ENCODE results near the gene DHRS13. TPM values are rescaled to one million over a fixed set of nuclear protein-coding genes. Genes with fewer than 3 reads are reported as not detected.
A peak's percentile ranks its signal among the peaks of the same experiment; 100 is the strongest.

Gene DHRS13
- total RNA-seq, 2 donors from 2014 or later: 8.7 to 22.8 TPM

GRCh38 chr17:28871056-28871579, 31.8 kb downstream of the DHRS13 start:
- Histone ChIP-seq H3K4me3 (no peak overlapping the region), H3K36me3 (no peaks in the 10 kb centered on the region), H3K9ac (ENCODE audit: low read depth in 2 of 2, low read length in 2 of 2) (no peak overlapping the region), H3K27ac (no peak overlapping the region), H3K27me3 (no peaks in the 10 kb centered on the region), H3K4me1 (no peaks in the 10 kb centered on the region), H3K9me3 (no peaks in the 10 kb centered on the region)
- no peak for DNase-seq
- no peak for TF ChIP-seq CTCF (IDR thresholded peaks at IDR 0.05)
- intact Hi-C loops (cut with DNase I): no loop called here

- Histone ChIP-seq H3K9ac (ENCODE audit: low read depth in 2 of 2, low read length in 2 of 2) (no peak overlapping the region), H3K9me3 (no peaks in the 10 kb centered on the region), H3K36me3 (no peaks in the 10 kb centered on the region), H3K27me3 (no peaks in the 10 kb centered on the region), H3K27ac (no peak overlapping the region), H3K4me3 (no peak overlapping the region), H3K4me1 (no peaks in the 10 kb centered on the region)
- TF ChIP-seq CTCF (IDR thresholded peaks at IDR 0.05): no peak
- no peak for DNase-seq
- intact Hi-C loops (cut with DNase I): no loop called here
Measured at GRCh38 chr17:28867276-28867675, 35.6 kb downstream of the DHRS13 start.

GRCh38 chr17:28865946-28866752, 36.7 kb downstream of the DHRS13 start:
- Histone ChIP-seq H3K4me1 (no peaks in the 10 kb centered on the region), H3K4me3 (no peak overlapping the region), H3K27me3 (no peaks in the 10 kb centered on the region), H3K9ac (ENCODE audit: low read depth in 2 of 2, low read length in 2 of 2) (no peak overlapping the region), H3K9me3 (no peaks in the 10 kb centered on the region), H3K27ac (no peak overlapping the region), H3K36me3 (no peaks in the 10 kb centered on the region)
- no peak for DNase-seq
- no peak for TF ChIP-seq CTCF (IDR thresholded peaks at IDR 0.05)
- intact Hi-C loops (cut with DNase I): no loop called here

- TF ChIP-seq CTCF (IDR thresholded peaks at IDR 0.05): no peak
- peak; percentile 87 for DNase-seq
- intact Hi-C loops (cut with DNase I): no loop called here
- peak overlapping the region; percentile 58 for H3K27ac ChIP-seq
- no peaks in the 10 kb centered on the region for H3K36me3 ChIP-seq
- peak overlapping the region in 1 of 2 donors; percentile 2 for H3K9ac ChIP-seq (ENCODE audit: low read depth in 2 of 2, low read length in 2 of 2)
- H3K4me3 ChIP-seq: no peak overlapping the region
- no peaks in the 10 kb centered on the region for H3K9me3 ChIP-seq
- H3K27me3 ChIP-seq: no peaks in the 10 kb centered on the region
- no peaks in the 10 kb centered on the region for H3K4me1 ChIP-seq
Measured at GRCh38 chr17:28864991-28865849, 37.7 kb downstream of the DHRS13 start.

- peaks cover 2% of the 10 kb centered on the region for H3K36me3 ChIP-seq
- TF ChIP-seq CTCF (IDR thresholded peaks at IDR 0.05): no peak
- no peak overlapping the region for H3K9ac ChIP-seq (ENCODE audit: low read depth in 2 of 2, low read length in 2 of 2)
- no peaks in the 10 kb centered on the region for H3K9me3 ChIP-seq
- H3K27ac ChIP-seq: no peak overlapping the region
- H3K27me3 ChIP-seq: no peaks in the 10 kb centered on the region
- DNase-seq: no peak
- no peak overlapping the region for H3K4me3 ChIP-seq
- no peaks in the 10 kb centered on the region for H3K4me1 ChIP-seq
- intact Hi-C loops (cut with DNase I): no loop called here
Measured at GRCh38 chr17:28863953-28864352, 38.9 kb downstream of the DHRS13 start.
